HK-2 (cell line): ENCODE data around the gene C5orf46.
"Not testable (repeated sequence)": the region's sequence is repeated elsewhere in the genome, so short reads cannot be mapped to it uniquely, and the experiment has no call there.

Experiments
- DNase-seq: peaks from one replicate; pipeline ENCODE4 v3.0.0-alpha.2; 2018; ENCODE audit not compliant: unreplicated experiment

The C5orf46 gene

DNA sequence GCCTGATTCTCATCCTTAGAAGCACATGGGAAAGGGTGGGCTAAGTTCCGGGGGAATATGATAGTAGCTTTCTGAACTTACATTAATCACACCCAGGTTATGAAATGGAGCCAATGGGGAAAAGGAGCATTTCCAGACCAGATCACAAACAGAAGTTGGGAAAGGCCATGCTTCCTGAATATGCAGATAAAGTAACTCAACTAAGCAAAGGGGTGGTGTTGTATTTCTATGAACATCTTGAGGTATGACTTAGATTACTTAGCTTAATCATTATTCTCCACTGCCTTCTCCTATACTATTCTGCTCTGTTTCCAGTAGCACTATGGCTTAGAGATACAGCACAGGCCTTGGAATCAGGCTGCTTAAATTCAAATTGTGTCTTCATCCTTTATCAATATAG is 10.5 kb downstream of the C5orf46 start:
- no peak for DNase-seq

DNA sequence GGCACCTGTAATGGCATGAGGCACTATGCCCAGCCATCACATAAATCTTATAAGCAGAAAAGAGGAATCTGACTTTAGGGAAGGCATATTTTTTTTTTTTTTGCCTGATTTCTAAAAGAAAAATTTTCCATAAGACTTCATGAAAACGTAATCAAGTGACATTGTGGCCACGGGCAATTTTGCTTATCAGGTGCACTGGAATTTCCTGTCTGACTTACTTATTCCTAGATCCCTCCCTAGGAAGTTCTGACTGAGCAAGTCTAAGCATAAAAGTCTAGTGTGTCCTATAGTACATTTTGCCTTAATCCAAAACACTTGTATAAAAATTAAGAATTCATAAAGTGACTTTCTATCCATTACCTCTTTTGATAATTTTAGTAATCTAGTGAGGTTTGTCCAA is 12.5 kb downstream of the C5orf46 start:
- no peak for DNase-seq

DNA sequence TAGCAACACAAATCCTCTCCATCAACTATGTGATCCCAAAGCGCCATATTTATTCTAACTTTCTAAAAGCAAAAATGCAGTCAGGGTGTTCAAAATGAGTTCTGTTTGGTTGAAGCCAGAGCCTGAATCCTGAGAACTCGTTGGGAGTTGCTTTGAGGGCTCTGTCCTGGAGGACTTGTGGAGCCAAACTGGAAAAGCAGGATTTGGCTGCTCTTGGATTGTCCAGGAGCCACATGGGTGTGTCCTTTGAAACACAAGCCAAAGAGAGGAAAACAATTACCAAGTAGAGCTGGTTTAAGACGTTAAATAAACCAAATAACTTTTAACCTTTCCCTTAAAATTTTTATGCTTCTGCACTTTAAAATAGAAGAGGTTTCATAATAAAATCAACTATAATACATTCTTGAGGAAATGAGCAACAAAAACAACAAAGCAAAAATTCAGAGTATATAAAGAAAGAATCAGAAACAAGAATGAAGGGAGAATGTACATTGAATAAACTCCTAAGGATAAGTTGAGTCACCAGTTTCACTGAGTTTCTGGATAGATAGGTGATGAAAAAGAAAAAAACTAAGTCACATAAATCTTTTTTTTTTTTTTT is 13.5 kb downstream of the C5orf46 start:
- DNase-seq, result no peak

DNA sequence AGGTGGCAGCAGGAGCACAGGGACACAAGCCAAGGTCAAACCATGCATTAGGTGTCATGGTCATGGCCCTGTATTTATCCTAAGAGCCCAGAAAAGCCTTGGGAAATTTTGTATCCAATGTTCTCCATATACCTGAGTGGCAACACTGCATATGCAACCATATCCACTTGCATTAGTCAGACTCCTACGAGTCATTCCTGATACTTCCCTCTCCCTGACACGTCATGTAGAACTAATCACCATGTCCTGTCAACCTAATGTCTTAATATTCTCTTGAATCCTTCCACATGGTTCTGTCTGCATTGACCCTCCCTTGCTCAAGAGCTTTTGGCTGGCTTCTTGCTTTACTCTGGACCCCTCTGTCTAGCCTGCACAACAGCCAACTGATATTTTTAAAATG is 18.4 kb downstream of the C5orf46 start:
- no peak for DNase-seq

- no peak for DNase-seq
Measured at GRCh38 chr5:147887026-147887627, 19.2 kb downstream of the C5orf46 start.

DNA sequence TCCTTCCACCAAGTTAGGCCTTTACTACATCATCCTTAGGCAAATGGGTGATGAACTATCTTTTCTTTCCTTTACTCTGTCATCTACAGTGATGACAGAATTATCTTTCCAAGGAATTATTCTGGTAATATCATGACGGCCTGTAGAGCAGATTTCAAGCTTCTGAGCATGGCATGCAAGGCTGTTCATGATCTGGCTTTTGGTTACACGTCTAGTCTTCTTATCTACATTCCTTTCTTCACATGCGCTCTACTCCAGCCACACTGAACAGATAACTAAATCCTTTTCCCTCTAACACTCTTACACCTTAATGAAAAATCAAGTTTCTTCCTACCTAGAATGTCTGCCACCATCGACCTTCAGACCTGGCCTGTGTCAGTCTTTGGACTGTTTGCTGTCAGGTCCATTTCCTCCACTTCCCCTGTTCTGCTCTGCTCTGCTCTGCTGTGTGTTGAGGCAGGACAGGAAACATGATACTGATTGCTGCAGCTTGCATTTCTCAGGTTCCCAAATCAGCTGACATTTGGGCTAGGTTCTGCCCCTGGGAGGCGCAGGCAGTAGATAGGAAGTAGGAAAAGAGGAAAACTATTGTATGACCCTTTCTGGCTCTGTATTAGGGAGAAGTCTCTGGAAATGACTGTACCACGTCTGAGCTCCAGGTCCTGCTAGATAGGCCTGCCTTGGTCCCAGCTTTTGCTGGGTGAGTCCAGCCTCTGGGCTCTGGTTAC is 23.6 kb downstream of the C5orf46 start:
- no peak for DNase-seq

- DNase-seq, result no peak
Measured at GRCh38 chr5:147880487-147880886, 25.9 kb downstream of the C5orf46 start.

DNA sequence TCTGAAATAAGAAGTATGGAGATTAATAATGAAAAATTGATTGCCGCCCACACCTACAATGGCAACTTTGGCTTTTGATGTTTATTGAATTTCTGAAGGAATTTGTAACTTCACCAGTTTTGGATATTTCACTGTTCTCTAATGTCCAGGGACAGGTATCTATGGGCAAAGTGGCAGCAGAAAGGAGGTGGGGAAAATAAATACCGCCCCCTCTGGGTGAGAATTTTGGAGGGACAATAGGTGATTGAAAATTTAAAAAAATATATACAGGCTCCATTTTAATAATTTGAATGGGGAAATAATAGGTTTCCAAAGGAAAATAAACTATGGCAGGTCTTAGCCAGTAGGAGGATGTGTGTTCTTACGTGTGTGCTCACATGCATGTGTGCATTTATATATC is 26.6 kb downstream of the C5orf46 start:
- DNase-seq, result no peak

- no peak for DNase-seq
Measured at GRCh38 chr5:147878066-147878759, 28.1 kb downstream of the C5orf46 start, which contains the start of gene SCGB3A2. Gene SCGB3A2 (plus strand): TSS chr5:147878711. CDS start chr5:147878804, 93 bp downstream.

DNA sequence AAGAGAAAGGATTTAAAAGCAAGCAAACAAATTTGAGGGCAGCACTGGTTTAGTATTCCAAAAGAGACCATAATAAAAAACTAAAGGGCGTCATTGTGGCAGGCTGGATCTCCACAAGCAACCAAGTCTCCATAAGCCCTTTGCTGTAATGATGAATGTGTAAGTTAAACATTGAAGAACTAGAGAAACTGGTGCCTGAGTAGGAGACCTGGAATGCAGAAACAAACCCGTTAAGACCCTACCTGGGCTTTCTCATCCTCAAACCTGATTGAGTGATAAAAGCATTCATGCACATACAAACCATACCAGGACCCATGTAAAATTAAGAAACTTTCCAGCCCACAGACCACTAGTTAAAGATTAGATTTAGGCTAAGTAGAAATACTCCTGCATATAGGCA is 29.7 kb downstream of the C5orf46 start:
- no peak for DNase-seq

- DNase-seq, result no peak
Measured at GRCh38 chr5:147876141-147876540, 30.2 kb downstream of the C5orf46 start.

DNA sequence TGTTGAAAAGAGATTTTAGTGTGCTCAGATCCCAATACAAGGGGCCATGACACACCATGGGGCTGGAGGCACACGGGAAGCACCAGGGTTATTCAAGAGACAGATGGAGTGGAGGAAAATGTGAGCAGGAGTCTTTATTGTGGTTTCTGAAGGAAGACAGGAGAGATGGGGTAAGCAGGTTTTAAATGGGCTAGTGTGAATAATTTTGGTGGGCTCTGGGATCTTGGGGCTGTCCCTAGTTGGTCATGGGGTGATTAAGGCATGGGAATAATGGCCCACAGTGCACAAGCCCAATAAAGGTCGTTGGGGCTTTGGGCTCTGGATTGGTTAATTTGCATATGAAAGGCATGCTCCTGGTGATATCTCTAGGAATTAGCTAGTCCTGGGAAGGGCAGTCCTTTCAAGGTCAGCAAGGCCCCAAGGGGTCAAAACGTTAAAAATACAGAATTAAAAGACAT is 31.4 kb downstream of the C5orf46 start:
- DNase-seq, result no peak

DNA sequence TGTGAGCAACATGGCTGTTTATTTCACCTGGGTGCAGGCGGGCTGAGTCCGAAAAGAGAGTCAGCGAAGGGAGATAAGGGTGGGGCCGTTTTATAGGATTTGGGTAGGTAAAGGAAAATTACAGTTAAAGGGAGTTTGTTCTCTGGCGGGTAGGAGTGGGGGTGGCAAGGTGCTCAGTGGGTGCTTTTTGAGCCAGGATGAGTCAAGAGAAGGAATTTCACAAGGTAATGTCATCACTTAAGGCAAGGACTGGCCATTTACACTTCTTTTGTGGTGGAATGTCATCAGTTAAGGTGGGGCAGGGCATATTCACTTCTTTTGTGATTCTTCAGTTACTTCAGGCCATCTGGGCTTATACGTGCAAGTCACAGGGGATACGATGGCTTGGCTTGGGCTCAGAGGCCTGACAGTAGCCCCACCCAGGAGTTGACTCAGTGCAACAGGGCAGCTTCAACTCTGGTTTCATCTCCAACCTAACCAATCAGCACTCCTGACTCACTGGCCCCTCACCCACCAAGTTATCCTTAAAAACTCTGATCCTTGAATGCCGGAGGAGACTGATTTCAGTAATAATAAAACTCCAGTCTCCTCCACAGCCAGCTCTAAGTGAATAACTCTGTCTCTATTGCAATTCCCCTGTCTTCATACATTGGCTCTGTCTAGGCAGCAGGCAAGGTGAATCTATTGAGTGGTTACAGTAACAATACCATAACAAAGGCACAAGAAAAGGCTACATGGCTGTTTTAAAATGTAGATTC is 32.0 kb downstream of the C5orf46 start:
- not testable (repeated sequence) for DNase-seq

GRCh38 chr5:147872744-147873435 is 33.4 kb downstream of the C5orf46 start:
- DNase-seq, result not testable (repeated sequence)

DNA sequence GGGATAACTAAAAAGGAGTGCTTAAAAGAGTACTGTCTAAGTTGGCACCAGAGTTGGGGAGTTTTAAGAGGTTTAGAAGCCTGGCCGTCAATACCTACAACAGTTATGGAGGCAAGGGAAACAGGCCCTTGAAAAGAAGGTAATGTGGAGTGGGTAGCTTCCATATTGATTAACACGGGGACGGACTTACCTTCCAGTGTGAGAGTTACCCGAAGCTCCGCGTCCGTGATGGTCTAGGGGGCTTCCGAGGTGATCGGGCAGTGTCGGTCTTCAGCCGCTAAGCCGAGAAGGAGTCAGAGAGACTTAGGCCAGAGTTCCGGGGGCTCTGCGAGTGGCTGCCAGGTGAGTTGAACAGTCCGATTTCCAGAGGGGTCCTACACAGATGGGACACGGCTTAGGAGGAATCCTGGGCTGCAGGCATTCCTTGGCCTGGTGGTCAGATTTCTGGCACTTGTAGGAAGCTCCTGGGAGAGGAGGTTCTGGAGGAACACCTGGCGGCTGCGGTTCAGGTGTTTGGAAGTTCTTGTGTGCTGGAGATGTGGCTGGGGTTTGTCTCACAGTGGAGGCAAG is 34.3 kb downstream of the C5orf46 start:
- DNase-seq, result not testable (repeated sequence)

DNA sequence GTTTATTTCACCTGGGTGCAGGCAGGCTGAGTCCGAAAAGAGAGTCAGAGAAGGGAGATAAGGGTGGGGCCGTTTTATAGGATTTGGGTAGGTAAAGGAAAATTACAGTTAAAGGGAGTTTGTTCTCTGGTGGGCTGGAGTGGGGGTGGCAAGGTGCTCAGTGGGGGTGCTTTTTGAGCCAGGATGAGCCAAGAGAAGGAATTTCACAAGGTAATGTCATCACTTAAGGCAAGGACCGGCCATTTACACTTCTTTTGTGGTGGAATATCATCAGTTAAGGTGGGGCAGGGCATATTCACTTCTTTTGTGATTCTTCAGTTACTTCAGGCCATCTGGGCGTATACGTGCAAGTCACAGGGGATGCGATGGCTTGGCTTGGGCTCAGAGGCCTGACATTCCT is 36.4 kb downstream of the C5orf46 start:
- not testable (repeated sequence) for DNase-seq

DNA sequence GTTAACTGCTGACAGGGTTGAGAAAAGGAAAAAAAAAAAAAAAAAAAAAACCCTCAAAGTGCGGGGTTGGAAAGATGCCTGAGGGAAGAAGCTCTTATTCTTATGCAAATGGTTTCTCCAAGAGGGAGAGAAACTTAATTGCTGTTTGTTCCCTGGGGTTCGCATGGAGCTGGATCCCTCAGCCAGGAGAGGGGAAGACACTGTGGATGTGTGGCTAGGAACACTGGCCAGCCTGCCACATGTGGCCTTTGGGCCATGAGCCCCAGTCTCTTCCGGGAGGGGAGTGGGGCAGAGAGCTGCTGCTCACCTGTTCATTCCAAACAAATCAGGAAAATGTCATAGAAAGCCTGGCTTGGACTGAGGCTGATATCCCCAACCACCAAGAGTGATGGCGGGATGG is 37.2 kb downstream of the C5orf46 start:
- no peak for DNase-seq

- no peak for DNase-seq
Measured at GRCh38 chr5:147863454-147864158, 42.7 kb downstream of the C5orf46 start.

- no peak for DNase-seq
Measured at GRCh38 chr5:147860641-147861025, 45.7 kb downstream of the C5orf46 start.
